Activated T-helper 1 cell treated with anti-CD3 and anti-CD28 coated beads, Interleukin-2, amount 50 U/mL, for 16 hours (primary cell): ENCODE measurements around the gene TMCO4.

Experiments used
- DNase-seq, 2 donors: peaks; one replicate each; pipeline ENCODE4 v3.0.0-alpha.2; 2020; ENCODE audit warnings: low read depth in 1 of 2, low spot score in 1 of 2

The TMCO4 gene

DNA sequence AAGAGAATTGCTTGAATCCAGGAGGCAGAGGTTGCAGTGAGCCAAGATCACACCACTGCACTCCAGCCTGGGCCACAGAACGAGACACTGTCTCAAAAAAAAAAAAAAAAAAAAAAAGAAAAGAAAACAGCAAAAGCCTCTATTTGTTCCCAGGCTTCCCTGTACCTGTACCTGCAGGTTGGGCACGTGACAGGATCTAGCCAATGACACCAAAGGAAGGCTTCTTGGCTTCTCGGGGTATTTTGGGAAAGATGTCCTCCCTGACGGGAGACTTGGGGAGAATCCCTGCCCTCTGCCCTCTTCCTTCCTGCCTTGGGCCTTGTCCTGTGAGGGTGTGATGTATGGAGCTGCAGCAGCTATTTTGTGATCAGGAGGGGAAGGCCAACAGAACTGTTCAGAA lies 22.8 kb downstream of the TMCO4 start:
- DNase-seq, result no peak

DNA sequence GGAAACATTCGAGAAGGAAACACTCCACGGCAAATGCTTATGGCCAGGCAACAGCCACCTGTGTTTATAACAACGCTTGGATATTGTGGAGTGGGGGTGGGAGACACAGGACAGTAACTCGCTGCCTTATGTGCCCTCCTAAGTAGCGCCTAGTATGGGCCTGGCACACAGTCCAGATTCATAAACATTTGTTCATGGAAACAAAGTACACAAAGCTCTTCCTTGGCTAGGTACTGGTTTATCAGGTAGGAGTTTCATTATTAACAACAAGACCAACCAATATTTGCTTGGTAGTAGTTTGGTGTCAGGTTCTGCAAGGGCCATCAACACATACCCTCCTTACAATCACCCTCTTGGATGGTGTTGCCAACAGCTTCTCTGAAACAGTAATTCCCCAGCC lies 23.4 kb downstream of the TMCO4 start:
- DNase-seq, result no peak

- DNase-seq, result no peak
These were observed 23.9 kb downstream of the TMCO4 start for GRCh38 chr1:19775831-19776230.

DNA sequence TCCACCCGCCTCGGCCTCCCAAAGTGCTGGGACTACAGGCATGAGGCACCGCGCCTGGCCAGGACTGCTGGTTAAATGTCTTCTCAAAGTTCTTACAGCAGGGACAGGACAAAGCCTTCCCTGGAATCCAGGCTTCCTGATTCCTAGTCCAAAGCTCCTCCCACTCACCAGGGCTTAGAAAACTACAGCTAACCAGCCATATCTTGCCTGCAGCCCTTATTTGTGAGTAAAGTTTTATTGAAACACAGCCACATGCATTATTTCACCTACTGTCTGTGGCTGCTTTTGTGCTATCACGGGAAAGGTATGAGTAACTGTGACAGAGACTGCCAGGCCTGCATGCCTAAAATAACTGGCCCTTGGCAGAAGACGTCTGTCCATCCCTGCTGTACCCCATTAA lies 24.4 kb downstream of the TMCO4 start:
- DNase-seq, result no peak

DNA sequence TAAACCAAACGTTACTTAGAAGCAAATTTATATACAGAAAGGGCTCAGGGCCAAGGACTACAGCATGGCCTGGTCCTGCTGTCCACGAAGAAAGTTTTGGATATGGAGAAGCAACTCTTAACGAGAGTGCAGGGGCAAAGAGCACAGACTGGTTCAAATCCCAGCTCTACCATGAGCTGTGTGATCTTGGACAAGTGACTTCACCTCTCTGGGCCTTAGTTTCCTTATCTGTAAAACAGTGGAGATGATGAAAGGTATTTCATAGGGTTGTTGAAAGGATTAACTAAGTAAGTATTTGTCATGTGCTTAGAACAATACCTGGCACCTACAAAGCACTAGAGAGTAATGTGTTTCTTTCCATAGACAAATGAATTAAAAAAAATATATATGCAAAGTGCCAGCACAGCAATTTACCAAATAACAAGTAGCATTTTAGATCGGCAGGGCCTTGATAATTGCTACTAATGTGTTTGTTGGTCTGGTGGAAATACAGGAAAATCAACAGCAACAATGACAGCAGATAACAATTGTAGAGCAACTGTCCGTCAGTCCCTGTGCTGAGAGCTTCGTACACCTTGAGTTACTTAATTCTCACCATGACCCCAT lies 25.4 kb downstream of the TMCO4 start:
- DNase-seq, result no peak

DNA sequence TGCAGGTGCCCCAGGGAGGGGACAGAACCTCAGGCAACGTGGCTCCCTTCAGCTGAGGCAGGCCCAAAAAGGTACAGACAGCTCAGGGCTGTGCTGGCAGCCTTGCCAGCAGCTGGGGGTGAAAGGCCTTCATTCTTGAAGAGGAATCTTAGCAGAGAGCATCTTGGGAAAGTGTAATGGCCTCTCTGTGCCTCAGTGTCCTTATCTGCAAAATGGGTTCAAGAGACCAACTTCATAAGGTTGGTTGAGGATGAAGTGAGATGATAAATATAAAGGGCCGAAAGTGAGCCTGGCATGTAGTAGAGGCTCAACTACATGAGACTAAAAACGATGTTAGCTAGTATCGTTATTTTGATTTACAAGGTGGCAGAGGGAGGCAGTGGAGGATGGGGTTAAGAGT lies 26.2 kb downstream of the TMCO4 start:
- DNase-seq, result no peak

- no peak for DNase-seq
These were observed 27.7 kb downstream of the TMCO4 start for GRCh38 chr1:19772053-19772452.

DNA sequence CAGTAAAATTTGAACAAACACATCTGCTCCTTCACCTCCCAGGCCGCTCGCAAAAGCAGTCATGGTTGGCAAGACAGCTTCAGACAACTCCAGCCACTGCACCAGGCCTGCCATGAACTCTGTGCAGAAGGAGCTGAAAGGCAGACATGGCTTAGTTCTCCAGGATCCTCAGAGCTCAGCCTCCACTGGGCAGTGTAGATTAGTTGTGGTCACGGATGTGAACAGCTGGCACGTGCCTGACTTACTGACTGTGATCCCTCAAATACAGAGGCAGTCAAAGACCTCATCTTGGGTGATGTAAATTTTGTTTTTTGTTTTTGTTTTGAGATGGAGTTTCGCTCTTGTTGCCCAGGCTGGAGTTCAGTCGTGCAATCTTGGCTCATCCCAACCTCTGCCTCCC lies 28.4 kb downstream of the TMCO4 start:
- no peak for DNase-seq

- no peak for DNase-seq
These were observed 29.1 kb downstream of the TMCO4 start for GRCh38 chr1:19770436-19771190.

GRCh38 chr1:19769211-19769932 lies 30.3 kb downstream of the TMCO4 start:
- no peak for DNase-seq

DNA sequence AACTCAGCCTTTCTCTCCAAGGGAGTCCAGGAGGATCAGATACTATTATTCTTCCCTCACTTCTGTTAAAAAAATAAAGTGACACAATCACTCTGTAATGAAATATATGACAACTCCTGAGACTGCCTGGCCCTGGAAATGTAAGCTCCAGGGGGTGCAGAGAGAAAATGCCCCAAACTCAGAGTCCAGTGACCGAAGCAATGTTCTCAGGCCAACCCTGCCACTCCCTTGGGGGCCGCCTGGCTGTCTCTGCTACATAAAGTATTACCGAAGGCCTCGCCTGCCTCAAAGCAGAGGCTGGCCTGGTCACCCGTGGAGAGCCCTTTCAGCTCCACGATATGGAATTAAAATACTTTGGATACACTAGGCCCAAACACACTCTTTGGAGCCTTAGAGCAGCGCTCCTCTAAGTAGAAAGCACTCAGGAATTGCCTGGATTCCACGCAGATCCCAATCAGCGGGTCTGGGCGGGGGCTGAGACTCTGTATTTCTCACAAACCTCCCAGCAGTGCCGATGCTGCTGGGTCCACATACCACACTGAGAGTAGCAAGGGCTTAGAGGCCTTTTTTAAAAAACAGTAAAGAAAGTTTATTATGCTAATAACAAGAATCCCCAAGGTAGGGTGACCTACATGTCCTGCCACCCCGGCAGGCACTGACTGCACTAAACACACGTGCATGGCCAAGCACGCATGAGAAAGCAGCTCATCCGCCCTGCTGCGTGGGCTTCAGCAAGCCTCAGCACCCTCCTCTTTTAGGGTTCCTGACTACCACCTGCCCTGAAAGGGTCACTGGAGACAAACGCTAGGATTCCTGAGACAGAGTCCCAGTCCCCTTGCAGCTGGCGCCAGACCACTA lies 31.1 kb downstream of the TMCO4 start:
- DNase-seq, result no peak

DNA sequence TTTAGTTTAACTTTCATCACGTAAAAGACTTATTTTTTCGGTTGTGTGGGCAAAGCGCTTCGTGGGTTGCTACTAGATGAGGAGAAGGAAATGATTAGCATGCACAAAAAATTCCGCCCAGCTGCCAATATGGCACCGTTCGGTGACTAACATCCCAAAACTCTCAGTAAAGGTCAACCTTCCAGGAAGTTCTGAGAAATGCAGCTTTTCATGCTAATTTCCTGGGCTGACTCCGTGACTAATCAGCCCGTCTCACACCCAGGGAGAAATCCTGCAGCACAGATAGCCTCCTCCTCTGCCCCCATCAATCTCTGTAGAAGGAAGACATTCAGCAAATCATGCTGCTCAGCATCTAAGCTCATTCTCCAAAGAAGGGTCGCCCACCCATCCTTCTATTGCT lies 34.1 kb downstream of the TMCO4 start:
- DNase-seq, result peak in 1 of 2 donors; percentile 15

DNA sequence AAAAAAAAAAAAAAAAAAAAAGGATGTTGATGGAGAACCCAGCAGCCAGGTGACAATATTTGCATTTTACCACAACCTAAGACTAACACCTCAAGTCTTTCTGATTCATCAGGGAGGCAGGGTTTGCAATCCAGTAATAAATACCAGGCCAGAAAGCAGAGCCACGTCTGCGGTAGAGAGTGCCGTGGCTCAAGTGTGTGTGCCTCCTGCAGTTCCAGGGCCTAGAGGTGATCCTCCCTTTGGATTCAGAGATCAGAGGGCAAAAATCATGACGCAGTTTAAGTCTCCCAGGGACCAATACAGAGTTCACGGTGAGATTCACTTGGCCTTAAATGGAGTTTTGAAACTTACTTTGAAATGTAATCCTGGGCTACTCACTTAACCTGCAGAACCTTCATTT lies 34.9 kb downstream of the TMCO4 start:
- DNase-seq, result no peak

- DNase-seq, result peak in 1 of 2 donors; percentile 5
These were observed 37.4 kb downstream of the TMCO4 start for GRCh38 chr1:19762175-19762779.

GRCh38 chr1:19759740-19760089 lies 40.0 kb downstream of the TMCO4 start:
- DNase-seq, result no peak

DNA sequence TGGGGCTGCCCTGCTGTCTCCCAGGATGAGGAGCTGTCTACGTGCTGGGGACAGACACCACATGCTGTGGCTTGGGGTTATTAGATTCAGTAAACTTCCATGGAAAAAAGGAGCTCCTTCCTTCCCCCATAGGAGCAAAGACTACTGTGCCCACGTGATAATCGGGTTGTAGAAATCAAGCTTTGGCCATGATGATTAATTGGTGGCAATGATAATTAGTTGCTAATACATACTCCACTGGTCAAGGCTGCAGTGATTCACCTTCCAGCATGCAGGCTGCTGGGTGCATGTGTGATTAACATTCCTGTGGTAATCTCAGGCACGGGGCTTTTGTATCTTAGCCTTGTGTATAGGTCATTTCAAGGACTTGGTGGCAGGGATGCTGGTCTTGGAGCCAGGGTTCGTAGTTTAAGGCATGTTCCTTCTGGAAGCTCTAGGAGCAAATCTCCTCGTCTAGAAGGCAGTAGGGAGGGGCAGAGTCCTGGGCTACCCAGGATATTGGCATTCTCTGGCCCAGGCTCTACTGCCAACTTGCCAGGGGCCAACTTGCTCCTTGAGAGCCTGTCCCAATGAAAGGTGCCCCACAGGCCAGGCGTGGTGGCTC lies 41.4 kb downstream of the TMCO4 start:
- DNase-seq, result no peak

- DNase-seq, result no peak
These were observed 42.1 kb downstream of the TMCO4 start for GRCh38 chr1:19757641-19758040.

DNA sequence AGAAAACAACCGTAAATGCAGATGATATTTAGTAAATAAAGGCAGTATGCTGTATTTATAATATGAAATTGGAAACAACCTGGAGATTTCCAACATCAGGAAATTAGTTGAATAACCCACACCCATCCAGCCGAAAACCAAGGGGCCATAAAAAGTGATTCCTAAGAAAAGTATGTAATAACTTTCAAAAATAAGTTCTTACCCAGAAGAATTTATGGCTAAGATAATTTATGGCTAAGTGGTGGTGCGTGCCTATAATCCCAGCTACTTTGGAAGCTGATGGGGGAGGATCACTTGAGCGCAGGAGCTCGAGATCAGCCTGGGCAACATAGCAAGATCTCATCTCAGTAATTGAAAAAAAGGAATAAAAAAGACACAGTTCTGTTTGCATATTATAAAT lies 43.2 kb downstream of the TMCO4 start:
- DNase-seq, result no peak

GRCh38 chr1:19754482-19754881 lies 45.2 kb downstream of the TMCO4 start:
- DNase-seq, result no peak

GRCh38 chr1:19752083-19752696 lies 47.5 kb downstream of the TMCO4 start:
- no peak for DNase-seq
